ENCODE results near the gene FAM83G. TPM values are rescaled to one million over a fixed set of nuclear protein-coding genes. Genes with fewer than 3 reads are reported as not detected.

FAM83G gene
- total RNA-seq, 6 experiments from 2014 or later = 10.1 to 41.7 (median 21.5) TPM

- 5% methylated on average over 1 of the region's 1 CpG for WGBS (ENCODE audit: insufficient coverage, low coverage, low lambda C conversion rate, missing lambda C conversion rate)
- ATAC-seq (no peak), DNase-seq (no peak)
- Histone ChIP-seq H3K9me3 (no peaks in the 10 kb centered on the region), H3K27me3 (no peaks in the 10 kb centered on the region), H3K4me3 (no peak overlapping the region), H3K27ac (no peak overlapping the region), H3K4me1 (peaks cover 0 to 17% (median 3%) of the 10 kb centered on the region in 4 donors), H3K36me3 (no peaks in the 10 kb centered on the region)
- TF ChIP-seq CTCF (IDR thresholded peaks at IDR 0.05) (no peak), POLR2A (IDR thresholded peaks at IDR 0.05) (no peak)
- intact Hi-C loops (cut with DNase I) = no loop called here
Measured at GRCh38 chr17:18994631-18995030, 9.9 kb downstream of the FAM83G start.

- Histone ChIP-seq H3K36me3 (no peaks in the 10 kb centered on the region), H3K4me1 (peaks cover 0 to 24% (median 6%) of the 10 kb centered on the region in 4 donors), H3K27ac (no peak overlapping the region), H3K27me3 (no peaks in the 10 kb centered on the region), H3K4me3 (no peak overlapping the region), H3K9me3 (no peaks in the 10 kb centered on the region)
- TF ChIP-seq POLR2A (IDR thresholded peaks at IDR 0.05) = no peak
- intact Hi-C loops (cut with DNase I) = no loop called here
- ATAC-seq (no peak), DNase-seq (no peak)
- 74% methylated on average over 6 of the region's 16 CpGs for WGBS (ENCODE audit: insufficient coverage, low coverage, low lambda C conversion rate, missing lambda C conversion rate)
Measured at GRCh38 chr17:18993905-18994526, 10.5 kb downstream of the FAM83G start.

GRCh38 chr17:18992454-18993130 lies 12.0 kb downstream of the FAM83G start:
- H3K27me3 ChIP-seq = no peaks in the 10 kb centered on the region
- H3K36me3 ChIP-seq = no peaks in the 10 kb centered on the region
- no peaks in the 10 kb centered on the region for H3K9me3 ChIP-seq
- no peak for ATAC-seq
- H3K27ac ChIP-seq = no peak overlapping the region
- no CpG with 5 or more reads among the region's 22 CpGs for WGBS (ENCODE audit: insufficient coverage, low coverage, low lambda C conversion rate, missing lambda C conversion rate)
- no peak for DNase-seq
- intact Hi-C loops (cut with DNase I) = no loop called here
- TF ChIP-seq CTCF (IDR thresholded peaks at IDR 0.05) (no peak), POLR2A (IDR thresholded peaks at IDR 0.05) (no peak)
- peaks cover 0 to 32% (median 13%) of the 10 kb centered on the region in 4 donors for H3K4me1 ChIP-seq
- H3K4me3 ChIP-seq = no peak overlapping the region

- WGBS (ENCODE audit: insufficient coverage, low coverage, low lambda C conversion rate, missing lambda C conversion rate) = 94% methylated on average over 9 of the region's 20 CpGs
- no peaks in the 10 kb centered on the region for H3K27me3 ChIP-seq
- peaks cover 0 to 41% (median 15%) of the 10 kb centered on the region in 4 donors for H3K4me1 ChIP-seq
- H3K27ac ChIP-seq = no peak overlapping the region
- intact Hi-C loops (cut with DNase I) = no loop called here
- H3K9me3 ChIP-seq = no peaks in the 10 kb centered on the region
- TF ChIP-seq CTCF (IDR thresholded peaks at IDR 0.05) (no peak), POLR2A (IDR thresholded peaks at IDR 0.05) (no peak)
- no peak overlapping the region for H3K4me3 ChIP-seq
- DNase-seq (no peak), ATAC-seq (no peak)
- H3K36me3 ChIP-seq = no peaks in the 10 kb centered on the region
Measured at GRCh38 chr17:18991531-18992315, 12.8 kb downstream of the FAM83G start.

GRCh38 chr17:18990331-18990730 lies 14.2 kb downstream of the FAM83G start:
- Histone ChIP-seq H3K4me1 (peaks cover 0 to 51% (median 13%) of the 10 kb centered on the region in 4 donors), H3K27ac (no peak overlapping the region)

More at GRCh38 chr17:18990331-18990730, 14.2 kb downstream of the FAM83G start:
- intact Hi-C loops (cut with DNase I) = no loop called here
- no peak for TF ChIP-seq CTCF (IDR thresholded peaks at IDR 0.05)
- no peak for TF ChIP-seq POLR2A (IDR thresholded peaks at IDR 0.05)
- Histone ChIP-seq H3K4me3 (no peak overlapping the region), H3K9me3 (no peaks in the 10 kb centered on the region), H3K36me3 (no peaks in the 10 kb centered on the region), H3K27me3 (no peaks in the 10 kb centered on the region)
- 80% methylated on average over 2 of the region's 6 CpGs for WGBS (ENCODE audit: insufficient coverage, low coverage, low lambda C conversion rate, missing lambda C conversion rate)
- DNase-seq (no peak), ATAC-seq (no peak)
